Measurements from ENCODE around the gene LHFPL6. TPM values are rescaled to one million over a fixed set of nuclear protein-coding genes. Genes with fewer than 3 reads are reported as not detected.

LHFPL6 gene
- total RNA-seq, 4 donors from 2014 or later = 113 to 177 (median 146) TPM

- no peaks in the 10 kb centered on the region for H3K27me3 ChIP-seq
- no peak overlapping the region for H3K27ac ChIP-seq
- TF ChIP-seq POLR2A (IDR thresholded peaks at IDR 0.05) (no peak), EP300 (IDR thresholded peaks at IDR 0.05) (no peak), CTCF (IDR thresholded peaks at IDR 0.05) (no peak)
- H3K4me3 ChIP-seq = no peak overlapping the region
- no peaks in the 10 kb centered on the region for H3K36me3 ChIP-seq
- no peak for DNase-seq (ENCODE audit: low spot score in 2 of 2)
- no peaks in the 10 kb centered on the region for H3K4me1 ChIP-seq
- peaks cover 0 to 21% (median 4%) of the 10 kb centered on the region in 4 donors for H3K9me3 ChIP-seq
Measured at GRCh38 chr13:39632994-39633393, 30.0 kb upstream of the LHFPL6 start.

GRCh38 chr13:39631307-39631706 is 28.3 kb upstream of the LHFPL6 start:
- Histone ChIP-seq H3K4me1 (no peaks in the 10 kb centered on the region), H3K27ac (no peak overlapping the region), H3K36me3 (no peaks in the 10 kb centered on the region), H3K9me3 (peaks cover 0 to 21% (median 4%) of the 10 kb centered on the region in 4 donors), H3K27me3 (no peaks in the 10 kb centered on the region), H3K4me3 (no peak overlapping the region)
- WGBS, 2 donors = 88 to 93% methylated on average over 1 of the region's 1 CpG
- TF ChIP-seq EP300 (IDR thresholded peaks at IDR 0.05) = no peak
- TF ChIP-seq CTCF (IDR thresholded peaks at IDR 0.05) = no peak
- TF ChIP-seq POLR2A (IDR thresholded peaks at IDR 0.05) = no peak
- DNase-seq (ENCODE audit: low spot score in 2 of 2) = no peak

GRCh38 chr13:39623466-39623865 is 20.5 kb upstream of the LHFPL6 start:
- TF ChIP-seq EP300 (IDR thresholded peaks at IDR 0.05) = no peak
- TF ChIP-seq CTCF (IDR thresholded peaks at IDR 0.05) = no peak
- TF ChIP-seq POLR2A (IDR thresholded peaks at IDR 0.05) = no peak
- no peaks in the 10 kb centered on the region for H3K36me3 ChIP-seq
- DNase-seq (ENCODE audit: low spot score in 2 of 2) = no peak
- H3K27me3 ChIP-seq = no peaks in the 10 kb centered on the region
- no peaks in the 10 kb centered on the region for H3K9me3 ChIP-seq
- no peak overlapping the region for H3K4me3 ChIP-seq
- H3K27ac ChIP-seq = no peak overlapping the region
- WGBS, 2 donors = 69 to 73% methylated on average over 1 of the region's 1 CpG
- H3K4me1 ChIP-seq = no peaks in the 10 kb centered on the region

- H3K4me1 ChIP-seq = no peaks in the 10 kb centered on the region
- DNase-seq (ENCODE audit: low spot score in 2 of 2) = no peak
- H3K27me3 ChIP-seq = no peaks in the 10 kb centered on the region
- no peak overlapping the region for H3K4me3 ChIP-seq
- H3K9me3 ChIP-seq = no peaks in the 10 kb centered on the region
- 25 to 38% methylated on average over 1 of the region's 1 CpG for WGBS, 2 donors
- TF ChIP-seq EP300 (IDR thresholded peaks at IDR 0.05) (no peak), CTCF (IDR thresholded peaks at IDR 0.05) (no peak), POLR2A (IDR thresholded peaks at IDR 0.05) (no peak)
- no peak overlapping the region for H3K27ac ChIP-seq
- no peaks in the 10 kb centered on the region for H3K36me3 ChIP-seq
Measured at GRCh38 chr13:39618561-39618960, 15.6 kb upstream of the LHFPL6 start.

GRCh38 chr13:39616087-39616694 is 13.2 kb upstream of the LHFPL6 start:
- H3K4me1 ChIP-seq = peaks cover 0 to 6% (median 0%) of the 10 kb centered on the region in 4 donors
- H3K36me3 ChIP-seq = no peaks in the 10 kb centered on the region
- peak in 1 of 2 donors; percentile 53 for DNase-seq (ENCODE audit: low spot score in 2 of 2)
- H3K9me3 ChIP-seq = no peaks in the 10 kb centered on the region
- no peak overlapping the region for H3K4me3 ChIP-seq
- no peaks in the 10 kb centered on the region for H3K27me3 ChIP-seq
- TF ChIP-seq EP300 (IDR thresholded peaks at IDR 0.05) (no peak), CTCF (IDR thresholded peaks at IDR 0.05) (peak; percentile 70 to 90 (median 81))
- H3K27ac ChIP-seq = no peak overlapping the region
- WGBS, 2 donors = 35 to 41% methylated on average over 10 of the region's 10 CpGs
